ENCODE results near the gene SLC22A12. TPM values are rescaled to one million over a fixed set of nuclear protein-coding genes. Genes with fewer than 3 reads are reported as not detected.

SLC22A12 gene
- total and polyA plus RNA-seq, 2 of the 8 experiments (the other 6 are each of a cell fraction or from before 2014, with no cell fraction given) = not detected

DNA sequence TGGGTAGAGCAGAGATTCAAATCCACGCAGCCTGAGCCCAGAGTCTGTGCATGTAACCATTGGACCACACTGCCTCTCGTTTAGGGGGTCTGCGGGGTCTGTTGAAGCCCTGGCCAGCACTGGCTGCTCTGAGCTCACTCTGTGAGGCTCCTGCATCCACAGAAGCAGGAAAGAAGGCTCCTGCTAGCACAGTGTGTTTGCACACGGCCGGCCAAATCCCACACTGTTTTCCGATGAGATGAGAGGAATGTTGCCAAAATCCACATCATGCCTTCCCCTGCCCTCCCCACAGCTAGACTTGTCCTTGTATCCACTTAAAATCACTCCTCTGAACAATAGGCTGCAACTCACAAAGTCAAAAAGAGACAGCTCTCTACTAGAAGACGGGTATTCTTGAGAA lies 10.6 kb upstream of the SLC22A12 start:
- WGBS, 2 experiments (ENCODE audit: extremely low coverage in 1 of 2, insufficient coverage in 1 of 2, insufficient read length in 1 of 2, insufficient replicate concordance in 2 of 2, low coverage in 1 of 2, low lambda C conversion rate in 2 of 2, missing lambda C conversion rate in 1 of 2) = 86% methylated on average over 7 of the region's 7 CpGs; no CpG with 5 or more reads in 1 of the 2 experiments
- no peak overlapping the region for H3K23ac ChIP-seq (ENCODE audit: insufficient read length)
- H2AFZ ChIP-seq (ENCODE audit: low read length) = no peak overlapping the region
- peaks cover 11% of the 10 kb centered on the region; the same call in 1 of the 2 replicates for H3K23me2 ChIP-seq (ENCODE audit: low read depth, low read length)
- no peaks in the 10 kb centered on the region for H3K36me3 ChIP-seq (ENCODE audit: control insufficient read depth in 2 of 4, insufficient read depth in 4 of 4, low read length in 3 of 4)
- H3K4me2 ChIP-seq (ENCODE audit: insufficient read depth in 1 of 2, low read depth in 2 of 2, low read length in 2 of 2) = no peak overlapping the region
- ChIA-PET CTCF (ENCODE audit: partially characterized antibody) (interaction anchor here (0.8 to 4.4 kb wide), 6 partner anchors 9 to 131 kb away, joined by 3 to 29 read pairs (median 4); no protein-coding TSS in a partner anchor), POLR2A (ENCODE audit: partially characterized antibody) (interaction anchor here (0.6 to 1.3 kb wide), 2 partner anchors 71 to 225 kb away, joined by 3 to 4 read pairs; no protein-coding TSS in a partner anchor)
- H3K4me1 ChIP-seq (replicated peaks in 1 of 4; ENCODE audit: control insufficient read depth in 3 of 4, insufficient read depth in 4 of 4, low read length in 3 of 4) = no peaks in the 10 kb centered on the region
- H3K27me3 ChIP-seq (replicated peaks in 1 of 4; ENCODE audit: control insufficient read depth in 3 of 4, extremely low read depth in 1 of 4, insufficient read depth in 3 of 4, low read length in 3 of 4) = no peaks in the 10 kb centered on the region; a peak in 3 of 7 replicates
- no peaks in the 10 kb centered on the region for H3K9me3 ChIP-seq (ENCODE audit: insufficient read depth in 2 of 2, low read depth in 1 of 2, low read length in 1 of 2)
- no peak overlapping the region for H3K14ac ChIP-seq (ENCODE audit: insufficient read length)
- H2BK20ac ChIP-seq (ENCODE audit: low read length) = no peak overlapping the region
- no peak overlapping the region for H2BK5ac ChIP-seq (ENCODE audit: low read depth, low read length)
- H2BK120ac ChIP-seq (replicated peaks; ENCODE audit: low read depth, low read length) = no peak overlapping the region
- 0 out of 2 replicates have a peak overlapping the region, but pooled peaks have one; percentile 14 for H2BK15ac ChIP-seq (ENCODE audit: low read length)
- H4K91ac ChIP-seq (replicated peaks; ENCODE audit: insufficient read length, low read length) = no peak overlapping the region
- H3K4me3 ChIP-seq (ENCODE audit: extremely low read depth in 1 of 4, insufficient read depth in 2 of 4, low read depth in 3 of 4, low read length in 4 of 4) = no peak overlapping the region
- no peak overlapping the region for H4K5ac ChIP-seq (ENCODE audit: insufficient read length, low read depth, low read length)
- H2BK12ac ChIP-seq (ENCODE audit: low read depth, low read length) = no peak overlapping the region
- H3K79me1 ChIP-seq (ENCODE audit: low read depth, low read length) = no peaks in the 10 kb centered on the region
- H4K8ac ChIP-seq (ENCODE audit: extremely low read depth, insufficient read depth, low read length) = no peak overlapping the region
- no peak overlapping the region for H3K27ac ChIP-seq (ENCODE audit: low read depth, low read length)
- H3K4ac ChIP-seq (replicated peaks; ENCODE audit: insufficient read length, low read depth, low read length) = no peak overlapping the region
- H4K20me1 ChIP-seq (replicated peaks in 1 of 2; ENCODE audit: control insufficient read depth in 1 of 2, insufficient read depth in 2 of 2, low read length in 2 of 2) = peaks cover 0 to 6% of the 10 kb centered on the region in 2 experiments
- H3K79me2 ChIP-seq (ENCODE audit: control insufficient read depth in 1 of 2, insufficient read depth in 2 of 2, low read length in 2 of 2) = no peaks in the 10 kb centered on the region
- DNase-seq (ENCODE audit: low read depth in 1 of 2, low spot score in 2 of 2) (no peak), FAIRE-seq (no peak)
- H2AK5ac ChIP-seq (ENCODE audit: low read depth, low read length) = no peak overlapping the region
- no peak overlapping the region for H3K18ac ChIP-seq (ENCODE audit: extremely low read depth, low read length)
- no peak overlapping the region for H3K56ac ChIP-seq (replicated peaks; ENCODE audit: insufficient read length, low read depth, low read length)
- H3K9ac ChIP-seq (replicated peaks in 1 of 4; ENCODE audit: extremely low read depth in 1 of 4, low read depth in 3 of 4, low read length in 3 of 4) = no peak overlapping the region
- TF ChIP-seq NRF1 (IDR thresholded peaks at IDR 0.05; ENCODE audit: low read depth, low read length) (no peak), EP300 (IDR thresholded peaks at IDR 0.05; ENCODE audit: borderline replicate concordance in 1 of 2, low read depth in 2 of 2, low read length in 2 of 2) (no peak), BRCA1 (IDR thresholded peaks at IDR 0.05; ENCODE audit: low read depth, low read length) (no peak), KDM1A (IDR thresholded peaks at IDR 0.05; ENCODE audit: borderline replicate concordance, low read length) (no peak), SIRT6 (IDR thresholded peaks at IDR 0.05; ENCODE audit: low read length) (no peak), TEAD4 (IDR thresholded peaks at IDR 0.05; ENCODE audit: low read depth, low read length) (no peak), TAF1 (IDR thresholded peaks at IDR 0.05; ENCODE audit: low read depth, low read length) (no peak), FOSL1 (IDR thresholded peaks at IDR 0.05; ENCODE audit: insufficient read depth, low read depth, low read length) (no peak), PHF8 (conservative IDR thresholded peaks at IDR 0.05; ENCODE audit: low read depth, low read length) (no peak), TAF7 (optimal IDR thresholded peaks at IDR 0.05; ENCODE audit: borderline replicate concordance, low read depth, low read length) (no peak)
- TF ChIP-seq, protein P1, sequence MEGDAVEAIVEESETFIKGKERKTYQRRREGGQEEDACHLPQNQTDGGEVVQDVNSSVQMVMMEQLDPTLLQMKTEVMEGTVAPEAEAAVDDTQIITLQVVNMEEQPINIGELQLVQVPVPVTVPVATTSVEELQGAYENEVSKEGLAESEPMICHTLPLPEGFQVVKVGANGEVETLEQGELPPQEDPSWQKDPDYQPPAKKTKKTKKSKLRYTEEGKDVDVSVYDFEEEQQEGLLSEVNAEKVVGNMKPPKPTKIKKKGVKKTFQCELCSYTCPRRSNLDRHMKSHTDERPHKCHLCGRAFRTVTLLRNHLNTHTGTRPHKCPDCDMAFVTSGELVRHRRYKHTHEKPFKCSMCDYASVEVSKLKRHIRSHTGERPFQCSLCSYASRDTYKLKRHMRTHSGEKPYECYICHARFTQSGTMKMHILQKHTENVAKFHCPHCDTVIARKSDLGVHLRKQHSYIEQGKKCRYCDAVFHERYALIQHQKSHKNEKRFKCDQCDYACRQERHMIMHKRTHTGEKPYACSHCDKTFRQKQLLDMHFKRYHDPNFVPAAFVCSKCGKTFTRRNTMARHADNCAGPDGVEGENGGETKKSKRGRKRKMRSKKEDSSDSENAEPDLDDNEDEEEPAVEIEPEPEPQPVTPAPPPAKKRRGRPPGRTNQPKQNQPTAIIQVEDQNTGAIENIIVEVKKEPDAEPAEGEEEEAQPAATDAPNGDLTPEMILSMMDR (IDR thresholded peaks at IDR 0.05; ENCODE audit: control extremely low read depth in 1 of 3, insufficient read depth in 1 of 3, low read depth in 1 of 3, low read length in 3 of 3) = no peak

Data from H1 (cell line).